Measurements from ENCODE around the gene ADAMTS2. TPM values are rescaled to one million over a fixed set of nuclear protein-coding genes. Genes with fewer than 3 reads are reported as not detected.

ADAMTS2 gene
- polyA plus RNA-seq, 3 donors, result 0.74 to 2.3 TPM; not detected in 1

- H3K4me3 Mint-ChIP-seq, result no peak overlapping the region
- TF ChIP-seq CTCF (IDR thresholded peaks at IDR 0.05), result no peak
- no peak overlapping the region for H3K4me2 ChIP-seq (replicated peaks; ENCODE audit: extremely low read depth, low read length, poor library complexity, severe bottlenecking)
- H3K79me2 ChIP-seq (ENCODE audit: insufficient read depth, low read length), result no peaks in the 10 kb centered on the region
- H3K4me3 ChIP-seq (replicated peaks in 1 of 3; ENCODE audit: low read depth in 2 of 3, low read length in 3 of 3), result no peak overlapping the region
- no peaks in the 10 kb centered on the region for H3K36me3 ChIP-seq (replicated peaks in 1 of 2; ENCODE audit: control insufficient read depth in 1 of 2, insufficient read depth in 2 of 2, low read length in 2 of 2)
- intact Hi-C loops (cut with micrococcal nuclease), result no loop called here
- no peak overlapping the region for H3K9ac ChIP-seq (ENCODE audit: insufficient read depth, low read length, poor library complexity, severe bottlenecking)
- no peak overlapping the region for H2AFZ ChIP-seq (ENCODE audit: insufficient read depth, low read depth, low read length, poor library complexity, severe bottlenecking)
- H3K27ac ChIP-seq (ENCODE audit: low read depth in 1 of 2, low read length in 2 of 2), result no peak overlapping the region
- WGBS (ENCODE audit: insufficient coverage), result 100% methylated on average over 7 of the region's 11 CpGs
- DNase-seq, result no peak
- no peak overlapping the region for H3K27ac Mint-ChIP-seq
- H3K27me3 Mint-ChIP-seq (ENCODE audit: low read depth in 3 of 3), result peaks cover 0 to 6% (median 2%) of the 10 kb centered on the region in 3 donors
- peaks cover 0 to 6% (median 1%) of the 10 kb centered on the region in 7 donors for H3K9me3 Mint-ChIP-seq
- no peaks in the 10 kb centered on the region for H3K27me3 ChIP-seq (ENCODE audit: control insufficient read depth in 2 of 2, insufficient read depth in 2 of 2, low read length in 2 of 2)
- no peaks in the 10 kb centered on the region for H3K36me3 Mint-ChIP-seq
- no peaks in the 10 kb centered on the region for H3K4me1 ChIP-seq (ENCODE audit: control insufficient read depth in 1 of 2, insufficient read depth in 2 of 2, low read length in 2 of 2)
- no peaks in the 10 kb centered on the region for H3K9me3 ChIP-seq (replicated peaks in 1 of 2; ENCODE audit: control insufficient read depth in 1 of 2, insufficient read depth in 1 of 2, low read length in 2 of 2)
- H3K4me1 Mint-ChIP-seq, result no peaks in the 10 kb centered on the region
- no peaks in the 10 kb centered on the region for H4K20me1 ChIP-seq (ENCODE audit: insufficient read depth, low read length)
Measured at GRCh38 chr5:179288809-179289185, 56.5 kb downstream of the ADAMTS2 start.

DNA sequence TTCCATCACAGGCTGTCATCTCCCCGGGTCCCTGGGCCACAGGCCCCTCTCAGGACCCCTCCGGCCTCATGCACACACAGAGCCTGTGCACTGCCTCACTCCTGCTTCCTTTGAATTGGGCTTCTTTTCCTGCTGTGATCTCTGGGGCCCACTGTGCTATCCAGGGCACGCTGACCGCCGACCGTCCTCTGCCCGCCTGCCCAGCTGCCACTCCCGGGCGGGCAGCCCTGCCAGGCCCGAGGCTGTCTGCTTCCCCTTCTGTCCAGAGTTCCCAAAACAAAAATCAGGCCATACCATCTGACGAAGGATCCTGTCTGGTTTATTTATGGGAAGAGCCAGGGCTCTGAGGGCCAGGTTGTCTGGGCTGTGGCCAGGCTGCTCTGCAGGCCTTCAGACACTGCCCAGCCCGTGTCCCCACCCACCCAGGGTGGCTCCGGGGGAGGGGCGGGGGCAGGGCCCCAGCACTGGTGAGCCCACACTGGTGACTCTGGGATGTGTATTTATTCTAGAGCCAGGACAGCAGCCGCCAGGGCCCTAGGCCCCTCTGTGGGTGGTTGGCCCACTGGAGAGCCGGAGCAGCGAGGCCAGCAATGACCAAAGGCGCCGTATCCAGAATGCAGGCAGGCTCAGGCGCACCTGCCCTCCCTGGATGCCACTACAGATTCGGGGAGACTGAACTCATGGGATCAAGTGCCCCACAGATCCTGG is 57.0 kb downstream of the ADAMTS2 start:
- H3K79me2 ChIP-seq (ENCODE audit: insufficient read depth, low read length), result no peaks in the 10 kb centered on the region
- DNase-seq, result no peak

More for the DNA sequence above, 57.0 kb downstream of the ADAMTS2 start:
- H3K9me3 ChIP-seq (replicated peaks in 1 of 2; ENCODE audit: control insufficient read depth in 1 of 2, insufficient read depth in 1 of 2, low read length in 2 of 2), result no peaks in the 10 kb centered on the region
- Mint-ChIP-seq H3K9me3 (peaks cover 0 to 6% (median 1%) of the 10 kb centered on the region in 7 donors), H3K4me3 (no peak overlapping the region), H3K27ac (no peak overlapping the region), H3K27me3 (ENCODE audit: low read depth in 3 of 3) (peaks cover 1 to 6% (median 3%) of the 10 kb centered on the region in 3 donors), H3K4me1 (no peaks in the 10 kb centered on the region), H3K36me3 (no peaks in the 10 kb centered on the region)
- H3K4me1 ChIP-seq (ENCODE audit: control insufficient read depth in 1 of 2, insufficient read depth in 2 of 2, low read length in 2 of 2), result no peaks in the 10 kb centered on the region
- H3K4me3 ChIP-seq (replicated peaks in 1 of 3; ENCODE audit: low read depth in 2 of 3, low read length in 3 of 3), result no peak overlapping the region
- H2AFZ ChIP-seq (ENCODE audit: insufficient read depth, low read depth, low read length, poor library complexity, severe bottlenecking), result no peak overlapping the region
- intact Hi-C loops (cut with micrococcal nuclease), result no loop called here
- no peak for TF ChIP-seq CTCF (IDR thresholded peaks at IDR 0.05)
- H3K36me3 ChIP-seq (replicated peaks in 1 of 2; ENCODE audit: control insufficient read depth in 1 of 2, insufficient read depth in 2 of 2, low read length in 2 of 2), result no peaks in the 10 kb centered on the region
- H4K20me1 ChIP-seq (ENCODE audit: insufficient read depth, low read length), result no peaks in the 10 kb centered on the region
- no peak overlapping the region for H3K27ac ChIP-seq (ENCODE audit: low read depth in 1 of 2, low read length in 2 of 2)
- no peaks in the 10 kb centered on the region for H3K27me3 ChIP-seq (ENCODE audit: control insufficient read depth in 2 of 2, insufficient read depth in 2 of 2, low read length in 2 of 2)
- WGBS (ENCODE audit: insufficient coverage), result 90% methylated on average over 18 of the region's 21 CpGs
- H3K9ac ChIP-seq (ENCODE audit: insufficient read depth, low read length, poor library complexity, severe bottlenecking), result no peak overlapping the region
- H3K4me2 ChIP-seq (replicated peaks; ENCODE audit: extremely low read depth, low read length, poor library complexity, severe bottlenecking), result no peak overlapping the region
